Neural progenitor cell (in vitro differentiated cells): ENCODE data around the gene SUCLA2. TPM values are rescaled to one million over a fixed set of nuclear protein-coding genes. Genes with fewer than 3 reads are reported as not detected.

Experiments used
- DNase-seq: peaks from one replicate; pipeline ENCODE4 v3.0.0-alpha.2; 2016; ENCODE audit warnings: low spot score
- H2AFZ ChIP-seq: fragments of 200-600 bp; sonication (generic); replicated peaks from 2 replicates; pipeline ENCODE4 v1.6.1; 2016; ENCODE audit warnings: antibody characterized with exemption
- H3F3A ChIP-seq: fragments of 200-600 bp; sonication (generic); 2 replicates; pipeline ENCODE4 v1.6.1; 2016; ENCODE audit warnings: antibody characterized with exemption, low read depth
- H3K27ac ChIP-seq: fragments of 200-600 bp; sonication (generic); 2 replicates; pipeline ENCODE4 v1.5.1; 2016; ENCODE audit warnings: mild to moderate bottlenecking
- H3K27me3 ChIP-seq: fragments of 200-600 bp; sonication (generic); 2 replicates; pipeline ENCODE4 v1.6.1; 2016; ENCODE audit warnings: mild to moderate bottlenecking, moderate library complexity
- H3K36me3 ChIP-seq: fragments of 200-600 bp; sonication (generic); 2 replicates; pipeline ENCODE4 v1.5.1; 2016
- H3K4me1 ChIP-seq: fragments of 200-600 bp; sonication (generic); 2 replicates; pipeline ENCODE4 v1.6.1; 2016; ENCODE audit warnings: mixed run types
- H3K4me2 ChIP-seq: fragments of 200-600 bp; sonication (generic); 2 replicates; pipeline ENCODE4 v1.6.1; 2016
- H3K4me3 ChIP-seq: fragments of 200-600 bp; sonication (generic); 2 replicates; pipeline ENCODE4 v1.5.1; 2016
- H3K79me2 ChIP-seq: fragments of 200-600 bp; sonication (generic); 2 replicates; pipeline ENCODE4 v1.6.1; 2016; ENCODE audit warnings: low read depth
- H3K9ac ChIP-seq: fragments of 200-600 bp; sonication (generic); 2 replicates; pipeline ENCODE4 v1.6.1; 2016
- H3K9me3 ChIP-seq: fragments of 200-600 bp; sonication (generic); 2 replicates; pipeline ENCODE4 v1.5.1; 2016; ENCODE audit warnings: low read depth
- H4K20me1 ChIP-seq: fragments of 200-600 bp; sonication (generic); 2 replicates; pipeline ENCODE4 v1.6.1; 2016; ENCODE audit warnings: low read depth
- H3K27ac Mint-ChIP-seq: 3 replicates; pipeline ENCODE4 v1.8.0; 2021; ENCODE audit warnings: mixed read lengths
- H3K27me3 Mint-ChIP-seq: 2 replicates; pipeline ENCODE4 v1.8.0; 2022; ENCODE audit warnings: low read depth, mild to moderate bottlenecking, inconsistent platforms, moderate library complexity, mixed read lengths; ENCODE audit not compliant: insufficient read depth
- H3K36me3 Mint-ChIP-seq: 3 replicates; pipeline ENCODE4 v1.8.0; 2021; ENCODE audit warnings: mixed read lengths
- H3K4me1 Mint-ChIP-seq: 3 replicates; pipeline ENCODE4 v1.8.0; 2021; ENCODE audit warnings: mixed read lengths
- H3K4me3 Mint-ChIP-seq: 3 replicates; pipeline ENCODE4 v1.8.0; 2021; ENCODE audit warnings: mild to moderate bottlenecking, moderate library complexity, mixed read lengths
- H3K9me3 Mint-ChIP-seq: 3 replicates; pipeline ENCODE4 v1.8.0; 2020; ENCODE audit warnings: mixed read lengths
- CTCF ChIP-seq: fragments of 200-600 bp; sonication (generic); IDR thresholded peaks from 2 replicates; pipeline ENCODE4 v1.5.1; 2017; ENCODE audit warnings: antibody characterized with exemption, mild to moderate bottlenecking
- EZH2 ChIP-seq: fragments of 200-600 bp; sonication (generic); IDR thresholded peaks from 2 replicates; pipeline ENCODE4 v1.6.1; 2017; ENCODE audit warnings: antibody characterized with exemption, mild to moderate bottlenecking, moderate library complexity
- EZH2phosphoT487 ChIP-seq: fragments of 200-600 bp; sonication (generic); IDR thresholded peaks from 2 replicates; pipeline ENCODE4 v1.6.1; 2017; ENCODE audit warnings: antibody characterized with exemption
- total RNA-seq: library from RNA; depleted of rRNA; stranded (reverse); fragments of >200 nt; gene quantifications from 2 replicates; pipeline ENCODE4 v1.2.3, GENCODE V29; 2015; ENCODE audit warnings: low replicate concordance

SUCLA2 gene
- total RNA-seq, 1 donor from 2014 or later, result 100 TPM

- Histone ChIP-seq H3K4me1 (no peaks in the 10 kb centered on the region), H3K79me2 (peaks cover 23% of the 10 kb centered on the region), H3K4me3 (no peak overlapping the region), H3K9ac (no peak overlapping the region), H3K27ac (no peak overlapping the region), H3F3A (no peaks in the 10 kb centered on the region), H3K9me3 (peaks cover 16% of the 10 kb centered on the region), H3K36me3 (peaks cover 17% of the 10 kb centered on the region), H2AFZ (no peak overlapping the region), H3K4me2 (no peak overlapping the region), H3K27me3 (no peaks in the 10 kb centered on the region), H4K20me1 (no peaks in the 10 kb centered on the region)
- H3K4me3 Mint-ChIP-seq, result no peak overlapping the region
- peaks cover 39% of the 10 kb centered on the region for H3K9me3 Mint-ChIP-seq
- TF ChIP-seq EZH2 (no peak), EZH2phosphoT487 (no peak), CTCF (no peak)
- no peak for DNase-seq
- H3K36me3 Mint-ChIP-seq, result peaks cover 63% of the 10 kb centered on the region
- H3K27ac Mint-ChIP-seq, result no peak overlapping the region
- no peaks in the 10 kb centered on the region for H3K4me1 Mint-ChIP-seq
- no peaks in the 10 kb centered on the region for H3K27me3 Mint-ChIP-seq
Measured at GRCh38 chr13:47976325-47976724, 24.7 kb downstream of the SUCLA2 start.

GRCh38 chr13:47964863-47965262, 36.2 kb downstream of the SUCLA2 start:
- no peak overlapping the region for H2AFZ ChIP-seq
- H3K4me2 ChIP-seq, result no peak overlapping the region
- Mint-ChIP-seq H3K4me3 (no peak overlapping the region), H3K27me3 (no peaks in the 10 kb centered on the region), H3K36me3 (peaks cover 64% of the 10 kb centered on the region), H3K9me3 (peaks cover 39% of the 10 kb centered on the region), H3K4me1 (no peaks in the 10 kb centered on the region), H3K27ac (no peak overlapping the region)
- DNase-seq, result no peak
- H3F3A ChIP-seq, result no peaks in the 10 kb centered on the region
- H3K4me3 ChIP-seq, result no peak overlapping the region
- no peaks in the 10 kb centered on the region for H4K20me1 ChIP-seq
- no peak overlapping the region for H3K27ac ChIP-seq
- no peaks in the 10 kb centered on the region for H3K79me2 ChIP-seq
- no peaks in the 10 kb centered on the region for H3K4me1 ChIP-seq
- TF ChIP-seq EZH2phosphoT487, result no peak
- TF ChIP-seq CTCF, result no peak
- TF ChIP-seq EZH2, result no peak
- H3K9me3 ChIP-seq, result peaks cover 27% of the 10 kb centered on the region
- no peaks in the 10 kb centered on the region for H3K27me3 ChIP-seq
- no peak overlapping the region for H3K9ac ChIP-seq
- peaks cover 62% of the 10 kb centered on the region for H3K36me3 ChIP-seq

- Histone ChIP-seq H2AFZ (no peak overlapping the region), H3K27ac (no peak overlapping the region), H3K9me3 (peaks cover 42% of the 10 kb centered on the region), H3K27me3 (no peaks in the 10 kb centered on the region), H4K20me1 (no peaks in the 10 kb centered on the region), H3K79me2 (no peaks in the 10 kb centered on the region), H3K4me1 (no peaks in the 10 kb centered on the region), H3K9ac (no peak overlapping the region), H3K36me3 (peaks cover 73% of the 10 kb centered on the region), H3K4me2 (no peak overlapping the region), H3K4me3 (no peak overlapping the region), H3F3A (no peaks in the 10 kb centered on the region)
- no peak for TF ChIP-seq EZH2
- TF ChIP-seq CTCF, result no peak
- no peak for TF ChIP-seq EZH2phosphoT487
- peaks cover 80% of the 10 kb centered on the region for H3K36me3 Mint-ChIP-seq
- H3K27ac Mint-ChIP-seq, result no peak overlapping the region
- no peaks in the 10 kb centered on the region for H3K27me3 Mint-ChIP-seq
- H3K4me3 Mint-ChIP-seq, result no peak overlapping the region
- no peaks in the 10 kb centered on the region for H3K4me1 Mint-ChIP-seq
- peaks cover 64% of the 10 kb centered on the region for H3K9me3 Mint-ChIP-seq
- DNase-seq, result no peak
Measured at GRCh38 chr13:47962237-47962636, 38.8 kb downstream of the SUCLA2 start.
